Activated CD4-positive, alpha-beta T cell treated with anti-CD3 and anti-CD28 coated beads for 1 hour (primary cell): ENCODE measurements around the gene MARK2.
A peak's percentile ranks its signal among the peaks of the same experiment; 100 is the strongest.

ENCODE experiments used
- DNase-seq: peaks from one replicate; pipeline ENCODE4 v3.0.0-alpha.2; 2020

MARK2 gene

DNA sequence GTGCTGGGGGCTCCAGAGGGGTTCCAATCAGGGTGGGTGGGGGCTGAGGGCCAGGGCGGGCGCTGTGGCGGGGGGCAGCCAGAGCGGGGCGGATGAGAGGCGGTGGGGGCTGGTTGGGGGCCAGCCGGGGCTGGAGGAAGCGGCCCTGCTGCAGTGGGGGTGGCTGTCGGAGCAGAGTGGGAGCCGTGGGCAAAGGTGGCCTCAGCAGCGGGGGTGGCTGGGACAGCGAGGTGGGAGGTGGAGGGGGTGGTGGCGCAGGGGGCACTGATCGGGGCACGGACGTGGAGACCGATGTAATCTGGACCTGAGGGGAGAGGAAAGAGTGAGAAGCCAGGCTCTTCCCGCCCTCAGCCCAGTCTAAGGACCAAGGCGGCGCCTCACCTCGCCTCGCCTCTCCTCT, 73.0 kb downstream of the MARK2 start:
- DNase-seq = no peak

DNA sequence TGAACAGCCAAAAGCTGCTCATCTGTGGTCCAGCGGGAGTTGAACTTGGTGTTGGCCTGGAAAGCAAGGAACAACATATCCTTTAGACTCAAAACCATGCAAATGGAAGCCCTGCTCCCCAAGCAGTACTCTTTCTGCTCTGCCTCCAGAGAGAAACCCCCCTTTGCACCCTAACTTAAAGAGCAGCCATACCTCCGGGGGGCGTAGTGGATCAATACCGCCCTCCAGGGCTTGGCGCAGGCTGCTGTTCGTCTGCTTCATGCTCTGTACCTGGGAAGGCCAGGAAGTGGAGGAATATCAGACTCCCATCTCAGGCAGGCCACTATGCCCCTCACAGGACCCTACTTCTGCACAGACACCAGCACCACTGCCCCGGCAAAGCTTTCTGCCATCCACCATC, 73.8 kb downstream of the MARK2 start:
- DNase-seq = no peak

DNA sequence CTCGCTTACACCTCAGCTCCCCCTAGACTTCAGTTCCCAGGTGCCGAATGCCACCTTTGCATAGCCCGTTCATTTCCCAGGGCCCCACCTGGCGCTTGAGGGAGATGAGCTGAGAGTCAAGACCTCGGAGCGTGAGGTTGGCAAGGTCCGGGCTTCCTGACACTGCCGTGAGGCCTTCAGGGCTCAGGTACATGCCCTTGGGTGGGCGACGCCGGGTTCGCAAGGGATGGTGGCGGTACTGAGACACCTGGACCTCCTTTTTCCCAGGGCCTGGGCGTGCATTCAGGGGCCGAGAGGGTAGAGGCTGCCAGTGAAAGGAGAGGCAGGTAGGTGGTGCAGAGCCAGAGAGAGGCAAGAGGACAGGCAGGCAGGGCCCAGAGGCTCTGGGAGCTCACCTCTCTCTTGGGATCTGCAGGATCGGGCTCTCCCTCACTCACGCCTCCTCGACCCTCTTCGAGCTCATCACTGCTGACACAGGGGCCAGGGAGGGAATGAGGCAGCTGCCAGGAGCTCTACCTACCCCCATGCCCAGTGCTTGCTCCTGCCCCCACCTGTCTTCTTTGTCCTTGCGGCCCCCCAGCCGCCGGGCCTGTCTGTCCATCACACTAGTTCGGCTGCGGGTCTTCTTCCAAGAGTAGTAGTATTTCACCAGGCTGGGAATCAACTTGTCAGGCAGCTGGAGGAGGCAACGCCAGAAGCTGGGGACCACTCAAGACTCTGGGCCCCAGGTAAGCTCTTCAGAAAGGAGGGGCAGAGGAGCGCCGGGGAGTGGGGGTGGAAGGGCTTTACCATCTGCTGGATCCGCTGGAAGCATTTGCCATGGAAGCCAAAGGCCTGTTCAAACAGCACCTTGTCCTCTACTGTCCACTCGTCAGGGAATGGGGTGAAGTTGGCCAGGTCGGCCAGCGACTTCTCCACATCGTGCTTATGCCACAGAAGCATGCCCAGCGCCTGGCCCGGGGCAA, 75.2 kb downstream of the MARK2 start:
- DNase-seq = no peak

DNA sequence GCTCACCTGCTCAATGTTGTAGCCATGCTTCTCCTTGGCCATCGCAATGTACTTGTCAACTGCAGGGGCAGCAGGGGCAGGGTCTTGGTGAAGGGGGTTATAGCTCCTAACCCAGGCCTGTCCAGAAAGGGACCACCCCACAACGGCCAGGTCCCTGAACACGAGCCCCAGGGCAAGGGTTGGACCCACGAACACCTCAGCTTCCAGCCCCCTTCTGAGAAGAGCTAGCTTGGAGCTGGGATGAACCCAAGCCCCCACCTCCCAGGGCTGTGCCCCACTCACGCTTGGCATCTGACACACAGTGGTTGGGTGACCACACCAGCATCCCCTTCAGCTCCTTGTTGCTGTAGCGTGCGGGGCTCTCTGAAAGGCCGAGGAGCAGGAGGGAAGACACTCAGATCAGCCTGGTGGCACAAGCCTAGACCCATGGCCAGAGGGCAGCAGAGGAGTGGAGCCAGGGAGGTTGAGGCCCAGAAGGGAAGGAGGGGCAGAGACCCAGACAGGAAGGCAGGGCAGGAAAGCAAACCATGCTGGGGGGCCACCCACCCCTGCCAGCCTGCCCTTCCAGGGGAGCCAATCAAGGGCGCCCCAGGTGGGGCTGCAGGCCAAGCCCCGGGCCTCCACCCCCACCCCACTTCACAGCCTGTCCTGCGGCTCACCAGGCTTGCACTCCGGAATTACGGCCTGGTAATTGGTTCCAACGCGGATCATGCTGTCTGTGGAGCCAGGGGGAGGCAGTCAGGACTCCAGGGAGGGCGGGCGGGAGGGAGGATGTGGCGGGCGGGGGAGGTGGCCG, 76.2 kb downstream of the MARK2 start:
- no peak for DNase-seq

DNA sequence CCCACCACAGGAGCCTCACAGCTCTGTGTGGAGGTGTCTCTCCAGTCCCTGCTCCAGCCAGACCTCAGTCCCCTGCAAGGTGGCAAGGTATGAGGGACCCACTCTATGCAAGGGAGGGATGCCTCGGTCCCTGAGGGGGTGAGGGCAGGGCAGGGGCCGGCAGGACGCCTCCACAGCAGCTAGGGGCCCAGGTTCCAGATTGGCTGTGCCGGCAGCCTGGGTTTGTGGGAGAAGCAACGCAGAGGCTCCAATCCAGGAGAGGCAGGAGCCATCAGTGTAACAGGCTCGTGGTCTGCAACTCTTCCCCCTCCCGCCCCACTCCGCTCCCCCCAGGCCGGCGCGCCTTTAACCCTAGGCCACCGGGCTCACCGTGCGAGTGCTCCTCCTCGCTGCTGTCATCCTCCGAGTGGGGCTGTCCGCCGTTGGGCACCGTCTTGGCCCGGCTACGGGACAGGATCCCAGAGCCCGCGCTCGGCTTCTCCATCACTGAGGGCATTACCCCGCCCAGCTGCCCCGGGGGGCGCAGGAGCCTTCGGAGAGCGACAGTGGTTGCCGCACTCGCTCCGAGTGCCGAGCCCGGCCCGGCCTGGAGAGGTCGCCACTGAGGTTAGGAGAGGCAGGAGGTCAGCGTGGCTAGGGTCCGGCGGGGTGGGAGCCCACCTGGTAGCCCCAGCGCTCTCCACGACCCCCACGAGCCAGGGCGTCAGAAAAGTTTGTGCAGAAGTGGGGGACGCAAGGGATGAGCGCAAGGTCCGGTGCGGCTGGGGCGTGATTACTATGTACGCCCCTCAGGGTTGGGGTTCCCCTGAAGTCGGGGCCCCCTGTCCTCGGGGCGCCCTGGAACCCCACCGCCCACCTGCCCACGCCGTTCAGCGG, 77.3 kb downstream of the MARK2 start:
- no peak for DNase-seq

DNA sequence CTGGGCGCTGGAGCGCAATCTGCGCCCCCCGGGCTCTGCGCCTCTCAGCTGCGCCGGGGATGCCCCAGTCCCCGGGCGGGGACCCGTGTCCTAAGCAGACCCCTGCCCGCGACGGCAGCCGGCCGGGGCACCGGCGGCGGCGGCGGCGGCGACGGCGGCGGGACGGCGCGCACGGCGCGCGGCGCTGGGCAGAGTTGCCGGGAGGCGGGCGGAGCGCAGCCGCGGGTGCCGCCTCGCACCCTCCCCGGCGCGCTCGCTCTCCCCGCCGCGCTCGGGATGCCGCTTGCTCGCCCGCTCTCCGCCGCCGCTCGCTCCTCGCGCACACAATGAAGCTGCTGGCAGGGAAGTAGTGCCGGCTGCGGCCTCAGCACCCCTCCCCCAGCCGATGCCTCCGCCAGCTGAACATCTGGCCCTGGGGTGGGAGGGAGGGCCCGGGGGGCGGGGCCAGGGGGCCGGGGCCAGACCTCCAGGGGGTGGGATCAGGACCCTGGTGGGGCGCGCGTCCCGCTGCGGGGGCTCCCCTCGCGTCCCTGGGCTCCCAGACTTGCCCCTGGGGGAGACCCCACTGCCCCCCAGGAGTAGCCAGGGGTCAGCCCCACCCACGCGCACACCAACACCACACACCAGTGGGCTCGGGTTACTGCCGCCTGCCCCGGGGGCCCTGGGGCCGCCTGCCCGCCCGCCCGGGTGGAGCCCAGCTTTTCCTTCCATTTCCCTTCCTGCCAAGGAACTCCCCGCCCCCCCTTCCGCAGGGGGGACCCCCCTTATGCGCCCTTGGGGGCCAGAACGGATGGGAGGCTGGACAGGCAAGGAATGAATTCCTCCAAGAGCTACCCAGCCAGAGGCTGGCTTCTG, 78.2 kb downstream of the MARK2 start, which contains the start of gene RCOR2:
Gene RCOR2 (minus strand): TSS at position 328 of the 855 bp plus-strand sequence. CDS start 708 bp downstream, outside the sequence.
- DNase-seq = peak; percentile 46

DNA sequence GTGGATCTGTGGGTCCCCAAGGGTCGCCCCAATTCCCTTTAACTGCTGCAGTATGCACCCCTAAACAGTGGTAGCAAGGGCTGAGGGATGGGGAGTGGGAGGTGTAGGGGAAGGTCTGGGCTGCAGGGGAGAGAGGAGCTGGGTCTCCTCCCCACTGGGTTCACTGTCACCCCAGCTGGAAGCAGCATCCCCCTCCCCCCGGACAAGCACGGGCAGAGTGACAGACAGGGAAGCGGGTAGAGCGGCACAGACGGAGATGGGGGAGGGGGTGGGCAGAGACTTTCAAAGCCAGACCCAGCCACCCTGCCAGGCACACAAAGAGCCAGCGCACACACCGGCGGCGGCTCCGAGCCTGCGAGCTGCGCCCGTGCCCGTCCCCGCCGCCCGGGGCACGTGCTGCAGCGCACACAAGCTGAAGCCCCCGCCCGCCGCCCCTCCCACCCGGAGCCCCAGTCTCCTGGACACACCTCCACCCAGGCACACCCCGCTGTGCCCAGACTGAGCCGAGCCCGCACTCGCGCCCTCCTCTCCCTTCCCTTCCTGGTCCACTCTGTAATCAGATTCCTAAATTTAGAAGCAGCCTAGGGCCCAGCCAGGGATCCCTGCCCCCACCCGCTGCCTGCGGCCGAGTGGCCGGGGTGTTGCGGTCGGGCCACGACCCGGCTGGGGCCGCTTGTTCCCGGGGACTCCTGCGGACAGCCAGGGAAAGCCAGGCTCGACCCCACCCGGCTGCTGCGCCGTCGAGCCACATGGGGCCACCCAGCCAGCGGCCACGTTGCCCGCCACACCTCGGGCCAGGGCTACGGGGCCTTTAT, 79.0 kb downstream of the MARK2 start:
- DNase-seq = no peak

DNA sequence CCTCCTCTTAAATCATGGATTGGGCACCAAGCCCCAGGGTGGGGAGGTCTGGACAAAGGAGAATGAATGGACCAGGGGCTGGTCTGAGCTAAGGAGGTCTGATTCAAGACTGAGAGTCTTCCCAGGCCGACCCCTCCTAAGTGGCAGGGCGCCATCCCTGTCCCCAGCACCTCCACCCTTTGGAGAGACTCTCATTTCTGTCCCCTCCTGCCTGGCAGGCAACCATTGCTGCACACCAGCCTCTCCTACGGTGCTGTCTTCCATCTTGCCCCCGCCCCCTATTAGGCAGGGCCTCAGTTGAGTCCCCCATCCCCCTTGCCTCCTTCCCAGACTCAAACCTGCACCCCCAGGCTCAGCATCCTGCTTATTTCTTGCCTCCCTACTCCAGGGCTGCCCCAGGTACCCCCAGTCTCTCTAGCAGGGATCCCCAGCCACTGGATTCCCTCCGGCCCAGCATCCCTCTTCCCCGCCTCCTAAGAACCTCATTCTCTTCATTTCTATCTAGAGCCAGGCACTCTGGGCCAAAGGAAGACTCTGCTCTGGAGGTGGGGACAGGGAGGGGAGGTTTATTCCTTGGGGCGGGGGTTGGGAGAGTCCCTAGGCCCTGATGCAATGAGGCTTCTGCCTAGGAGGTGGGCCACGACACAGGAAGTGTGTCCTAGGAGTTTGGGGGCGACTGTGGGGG, 79.7 kb downstream of the MARK2 start:
- no peak for DNase-seq

DNA sequence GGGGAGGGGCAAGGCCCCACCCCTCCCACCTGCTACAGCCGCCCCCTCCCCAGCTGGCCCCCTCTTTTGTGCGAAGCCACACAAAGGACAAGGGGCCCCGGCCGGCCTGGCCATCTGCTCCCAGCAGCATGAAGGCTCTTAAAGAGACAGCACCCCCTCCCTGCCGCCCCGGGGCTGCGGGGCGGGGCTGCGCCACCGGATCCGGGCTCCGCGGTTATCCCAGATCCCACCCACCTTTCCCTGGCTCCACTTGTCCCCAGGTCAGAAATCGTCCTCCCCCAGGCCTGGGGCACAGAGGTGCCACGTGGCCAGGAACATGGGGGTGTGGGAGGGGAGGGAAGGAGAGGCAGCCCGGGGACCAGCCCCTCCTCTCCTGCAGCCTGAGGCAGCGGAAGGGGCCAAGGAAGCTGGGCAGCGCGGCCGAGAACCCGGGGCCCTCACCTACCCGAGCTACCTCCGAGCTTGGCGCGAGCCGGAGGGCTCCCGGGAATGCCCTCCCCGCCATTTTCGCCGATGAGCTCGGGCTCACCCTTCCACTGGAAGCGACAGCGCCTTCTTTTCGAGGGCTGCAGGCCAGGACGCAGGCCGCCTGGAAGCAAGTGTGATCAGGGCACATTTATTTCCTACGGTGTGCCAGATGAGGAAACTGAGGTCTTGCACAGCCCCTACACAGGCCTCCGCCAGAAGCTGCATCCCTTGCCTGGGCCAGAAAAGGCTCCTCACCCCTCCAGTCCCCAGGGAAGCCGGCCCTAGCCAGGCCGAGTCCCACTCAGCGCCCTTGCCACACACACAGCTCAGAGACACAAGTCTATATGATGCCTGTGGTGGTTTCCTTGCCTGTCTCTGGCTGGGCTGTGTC, 80.6 kb downstream of the MARK2 start:
- no peak for DNase-seq

DNA sequence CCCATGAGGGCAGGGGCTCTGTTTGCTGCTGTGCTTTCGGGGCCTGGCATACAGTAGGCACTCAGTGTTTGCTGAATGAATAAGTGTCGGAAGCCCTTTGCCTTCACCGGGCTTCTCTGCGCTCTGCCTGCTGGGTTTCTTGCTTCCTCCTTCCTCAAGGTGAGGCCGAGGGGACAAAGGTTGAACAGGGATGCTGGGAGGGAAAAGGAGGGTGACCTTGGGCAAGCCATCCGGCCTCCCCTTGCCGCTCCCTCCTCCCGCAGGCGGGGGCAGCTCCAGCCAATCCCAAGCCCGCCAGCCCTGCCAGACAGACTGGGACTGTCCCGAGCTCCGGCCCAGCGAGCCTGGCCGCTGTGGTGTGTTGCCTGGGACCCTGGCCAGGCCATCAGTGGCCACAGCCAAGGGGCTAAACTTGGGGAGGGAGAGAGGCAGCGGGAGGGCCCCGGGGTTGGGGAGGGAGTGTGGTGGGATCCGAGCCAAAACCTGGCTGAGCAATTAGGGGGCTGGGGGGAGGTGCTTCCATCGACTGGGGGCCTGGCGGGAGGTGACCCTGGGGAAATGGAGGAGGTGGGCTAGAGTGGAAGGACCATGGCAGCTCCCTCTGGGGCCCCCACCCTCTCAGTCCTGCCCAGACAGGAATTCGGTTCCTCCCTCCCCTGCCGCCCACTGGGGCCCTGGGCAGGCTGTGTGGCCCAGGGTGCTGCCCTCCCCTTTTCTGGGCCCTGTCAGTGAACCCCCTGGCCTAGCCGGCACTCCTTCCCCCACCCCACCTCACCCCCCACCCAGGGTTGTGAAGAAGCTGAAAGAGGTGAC, 81.4 kb downstream of the MARK2 start:
- DNase-seq = no peak

DNA sequence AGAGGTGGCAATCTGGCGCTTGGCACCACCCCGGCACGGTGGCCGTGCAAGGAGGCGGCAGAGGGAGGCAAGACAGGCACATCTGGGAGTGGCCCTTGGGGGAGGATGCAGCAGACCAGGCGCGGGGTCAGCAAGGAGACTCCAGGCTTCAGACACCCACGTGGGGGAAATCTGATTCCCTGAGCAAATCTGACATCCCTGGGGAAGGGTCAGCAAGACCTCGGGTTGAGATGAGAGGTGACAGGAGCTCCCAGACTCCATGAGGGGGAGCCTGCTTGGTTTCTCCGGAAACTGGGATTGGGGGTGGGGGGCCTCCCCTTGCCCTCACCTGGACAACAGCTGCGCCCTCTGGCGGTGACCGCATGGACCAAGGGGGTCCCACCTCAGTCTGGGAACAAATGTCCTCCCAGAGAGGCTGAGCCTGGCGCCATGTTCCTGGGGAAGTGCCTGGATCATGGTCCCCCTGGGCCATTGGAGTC, 82.1 kb downstream of the MARK2 start:
- DNase-seq = no peak

DNA sequence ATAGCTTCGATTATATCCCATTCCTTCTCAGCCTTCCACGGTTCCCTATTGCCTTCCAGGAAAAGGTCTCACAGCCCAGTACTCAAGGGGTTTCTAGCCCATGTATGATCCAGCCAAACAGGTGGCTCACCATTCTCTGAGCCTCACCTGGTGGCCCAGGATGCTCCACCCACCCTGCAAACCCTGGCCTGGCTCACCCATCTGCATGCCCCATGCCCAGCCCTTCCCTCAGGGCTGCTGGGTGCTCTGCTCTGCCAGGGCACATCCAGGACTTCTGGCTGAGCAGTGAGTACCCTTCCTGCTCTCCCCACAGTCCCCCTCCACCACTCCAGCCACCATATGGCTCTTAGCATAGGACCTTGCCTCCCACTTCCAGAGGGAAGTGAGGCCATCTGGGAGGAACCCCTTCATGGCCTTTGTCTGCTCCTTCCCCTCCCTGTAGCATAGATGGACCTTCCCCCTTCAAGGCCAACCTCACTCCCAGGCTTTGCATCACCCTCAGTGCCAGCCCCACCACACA, 83.8 kb downstream of the MARK2 start:
- DNase-seq = no peak

DNA sequence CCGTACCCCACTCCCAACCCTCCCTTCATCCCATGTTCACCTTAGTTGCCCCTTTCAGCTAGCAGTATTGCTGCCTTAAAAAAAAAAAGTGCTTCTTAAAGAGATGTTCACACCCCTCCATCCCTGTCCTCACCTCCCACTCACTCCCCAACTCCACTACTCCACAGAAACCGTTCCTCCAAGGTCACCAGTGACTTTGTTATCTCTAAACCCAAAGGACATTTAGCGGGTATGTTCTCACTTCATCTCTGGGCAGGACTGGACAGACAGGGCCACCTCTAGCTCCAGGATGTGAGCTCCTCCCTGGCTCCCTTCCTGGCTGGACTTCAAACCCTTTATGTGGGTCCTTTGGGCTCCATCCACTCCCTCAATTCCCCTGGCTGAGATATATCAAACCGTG, 84.4 kb downstream of the MARK2 start:
- DNase-seq = no peak

DNA sequence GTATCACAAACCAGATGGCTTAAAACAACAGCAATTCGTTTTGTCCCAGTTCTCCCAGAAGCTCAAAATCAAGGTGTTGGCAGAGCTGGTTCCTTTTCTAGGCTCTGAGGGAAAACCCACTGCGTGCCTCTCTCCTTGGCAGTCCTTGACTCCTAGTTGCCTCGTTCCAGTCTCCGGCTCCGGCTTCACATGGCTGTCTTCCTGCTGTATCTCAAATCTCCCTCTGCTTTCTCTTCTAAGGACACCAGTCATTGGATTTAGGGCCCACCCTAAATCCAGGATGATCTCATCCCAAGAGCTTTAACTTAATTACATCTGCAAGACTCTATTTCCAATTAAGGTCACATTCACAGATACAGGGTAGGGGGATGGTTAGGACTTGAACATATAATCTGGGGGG, 90.7 kb downstream of the MARK2 start:
- DNase-seq = no peak

DNA sequence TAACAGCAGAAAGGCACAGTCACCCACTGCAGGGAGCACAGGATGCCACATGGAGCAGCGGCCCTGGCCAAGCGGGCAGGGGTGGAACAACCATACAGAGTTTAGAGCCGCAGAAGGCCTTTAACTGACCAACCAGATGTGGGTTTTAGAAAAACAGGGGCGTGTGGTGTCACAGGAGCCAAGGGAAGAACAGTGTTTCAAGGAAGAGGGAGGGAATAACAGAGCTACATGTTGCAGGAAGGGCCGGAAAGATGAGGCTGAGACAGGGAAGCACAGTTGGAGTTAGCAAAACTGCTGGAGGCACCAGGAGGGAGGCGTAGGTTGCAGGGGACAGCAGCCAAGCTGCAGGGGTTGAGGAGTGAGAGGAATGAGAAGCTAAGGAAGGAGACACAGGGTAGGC, 92.1 kb downstream of the MARK2 start:
- DNase-seq = no peak

DNA sequence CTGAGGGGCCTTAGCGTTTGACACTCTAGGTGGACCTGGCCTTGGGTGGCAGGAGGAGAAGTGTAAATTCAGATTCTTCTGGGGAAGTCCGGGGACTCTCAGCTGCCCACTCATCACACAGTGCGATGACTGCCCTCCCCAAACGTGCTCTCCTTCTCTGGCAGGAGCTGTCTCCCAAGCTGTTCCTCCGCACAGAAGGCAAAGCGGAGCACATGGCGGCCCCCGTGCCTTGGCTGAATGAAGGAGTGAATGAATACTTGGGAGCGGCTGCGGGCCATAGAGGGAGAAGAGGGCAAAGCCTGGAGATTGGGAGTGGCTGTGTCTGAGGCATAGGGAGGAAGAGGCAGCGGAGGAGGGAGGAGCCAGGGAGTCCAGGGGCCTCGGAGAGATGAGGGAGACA, 93.0 kb downstream of the MARK2 start:
- DNase-seq = no peak

DNA sequence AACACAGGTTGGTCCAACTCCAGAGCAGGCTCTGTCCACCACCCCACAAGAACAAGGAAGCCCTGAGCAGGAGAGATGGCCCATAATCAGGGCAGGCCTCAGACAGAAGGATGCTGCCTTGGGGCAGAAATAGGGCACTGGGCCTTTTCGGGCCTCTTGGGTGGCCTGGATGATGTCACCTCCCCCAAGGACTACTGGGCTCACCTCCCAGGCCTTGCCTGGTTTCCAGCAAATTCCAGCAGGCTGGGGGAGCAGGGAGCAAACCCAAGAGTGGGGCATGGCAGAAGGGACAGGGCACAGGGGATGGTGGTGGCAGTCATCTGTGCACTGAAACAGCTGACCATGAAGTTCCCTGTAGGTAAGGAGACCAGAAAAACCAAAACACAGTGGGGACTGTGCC, 94.5 kb downstream of the MARK2 start:
- no peak for DNase-seq
